ENCODE data around the gene TCEA3.

GRCh38 chr1:23397908-23398307 is 26.6 kb downstream of the TCEA3 start:
- TF ChIP-seq, protein P1, sequence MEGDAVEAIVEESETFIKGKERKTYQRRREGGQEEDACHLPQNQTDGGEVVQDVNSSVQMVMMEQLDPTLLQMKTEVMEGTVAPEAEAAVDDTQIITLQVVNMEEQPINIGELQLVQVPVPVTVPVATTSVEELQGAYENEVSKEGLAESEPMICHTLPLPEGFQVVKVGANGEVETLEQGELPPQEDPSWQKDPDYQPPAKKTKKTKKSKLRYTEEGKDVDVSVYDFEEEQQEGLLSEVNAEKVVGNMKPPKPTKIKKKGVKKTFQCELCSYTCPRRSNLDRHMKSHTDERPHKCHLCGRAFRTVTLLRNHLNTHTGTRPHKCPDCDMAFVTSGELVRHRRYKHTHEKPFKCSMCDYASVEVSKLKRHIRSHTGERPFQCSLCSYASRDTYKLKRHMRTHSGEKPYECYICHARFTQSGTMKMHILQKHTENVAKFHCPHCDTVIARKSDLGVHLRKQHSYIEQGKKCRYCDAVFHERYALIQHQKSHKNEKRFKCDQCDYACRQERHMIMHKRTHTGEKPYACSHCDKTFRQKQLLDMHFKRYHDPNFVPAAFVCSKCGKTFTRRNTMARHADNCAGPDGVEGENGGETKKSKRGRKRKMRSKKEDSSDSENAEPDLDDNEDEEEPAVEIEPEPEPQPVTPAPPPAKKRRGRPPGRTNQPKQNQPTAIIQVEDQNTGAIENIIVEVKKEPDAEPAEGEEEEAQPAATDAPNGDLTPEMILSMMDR (IDR thresholded peaks at IDR 0.05), result no peak
- no peak for TF ChIP-seq POLR2AphosphoS5 (IDR thresholded peaks at IDR 0.05)

All from esophagus muscularis mucosa (tissue), 3 donors.